Testis (tissue), 2 donors: ENCODE data around the gene ATRIP.

Experiments used
- POLR2A ChIP-seq: fragments of 450-650 bp; IDR thresholded peaks from one replicate; pipeline ENCODE4 v1.6.1; 2017; ENCODE audit warnings: antibody characterized with exemption, mild to moderate bottlenecking, moderate library complexity
- TF ChIP-seq, protein P1 (sequence below), 3 experiments: fragments of 450-650 bp in 2 of 3; fragments of 200-600 bp in 1 of 3; sonication (generic) in 1 of 3; IDR thresholded peaks; one replicate each; pipeline ENCODE4 v1.5.1; 2016 to 2019; ENCODE audit warnings: antibody characterized with exemption in 3 of 3, mild to moderate bottlenecking in 2 of 3, moderate library complexity in 1 of 3

DNA sequence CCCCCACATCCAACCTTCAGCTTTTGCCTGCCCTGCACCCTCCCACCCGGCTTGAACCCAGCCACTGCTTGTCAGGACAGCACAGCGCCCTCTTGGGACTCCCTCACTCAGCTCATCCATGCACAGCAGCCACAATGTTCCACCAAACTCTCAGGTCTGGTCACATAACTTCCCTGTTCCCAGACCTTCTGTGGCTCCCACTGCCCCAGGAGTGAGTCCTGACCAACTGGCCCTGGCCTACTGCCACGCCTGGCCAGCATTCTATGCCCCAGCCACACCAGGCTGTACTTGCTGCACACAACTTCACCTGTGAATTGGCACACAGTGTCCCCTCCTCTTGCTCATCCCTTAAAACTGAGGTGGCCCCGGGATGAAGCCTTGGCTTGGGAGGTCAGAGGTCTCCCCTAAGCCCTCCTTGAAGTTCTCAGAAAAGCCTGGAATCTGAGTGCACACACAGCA lies 37.7 kb upstream of the ATRIP start:
- TF ChIP-seq, protein P1, sequence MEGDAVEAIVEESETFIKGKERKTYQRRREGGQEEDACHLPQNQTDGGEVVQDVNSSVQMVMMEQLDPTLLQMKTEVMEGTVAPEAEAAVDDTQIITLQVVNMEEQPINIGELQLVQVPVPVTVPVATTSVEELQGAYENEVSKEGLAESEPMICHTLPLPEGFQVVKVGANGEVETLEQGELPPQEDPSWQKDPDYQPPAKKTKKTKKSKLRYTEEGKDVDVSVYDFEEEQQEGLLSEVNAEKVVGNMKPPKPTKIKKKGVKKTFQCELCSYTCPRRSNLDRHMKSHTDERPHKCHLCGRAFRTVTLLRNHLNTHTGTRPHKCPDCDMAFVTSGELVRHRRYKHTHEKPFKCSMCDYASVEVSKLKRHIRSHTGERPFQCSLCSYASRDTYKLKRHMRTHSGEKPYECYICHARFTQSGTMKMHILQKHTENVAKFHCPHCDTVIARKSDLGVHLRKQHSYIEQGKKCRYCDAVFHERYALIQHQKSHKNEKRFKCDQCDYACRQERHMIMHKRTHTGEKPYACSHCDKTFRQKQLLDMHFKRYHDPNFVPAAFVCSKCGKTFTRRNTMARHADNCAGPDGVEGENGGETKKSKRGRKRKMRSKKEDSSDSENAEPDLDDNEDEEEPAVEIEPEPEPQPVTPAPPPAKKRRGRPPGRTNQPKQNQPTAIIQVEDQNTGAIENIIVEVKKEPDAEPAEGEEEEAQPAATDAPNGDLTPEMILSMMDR (IDR thresholded peaks at IDR 0.05): no peak
- TF ChIP-seq POLR2A: no peak
